Activated T-helper 1 cell treated with anti-CD3 and anti-CD28 coated beads, Interleukin-12 subunit alpha, Interleukin-12 subunit beta, Interleukin-2, Interleukin-4 antibody, amounts not matched to agents 30 ng/mL and 10 ng/mL and 1 ng/mL, durations not matched to agents 14 hours and 24 hours and 36 hours (primary cell): ENCODE measurements around the gene FLYWCH1. TPM values are rescaled to one million over a fixed set of nuclear protein-coding genes. Genes with fewer than 3 reads are reported as not detected.
A peak's percentile ranks its signal among the peaks of the same experiment; 100 is the strongest.

ENCODE experiments used
- DNase-seq: peaks from one replicate; pipeline ENCODE4 v3.0.0; 2021; ENCODE audit warnings: low spot score
- H3K27ac Mint-ChIP-seq: one replicate; pipeline ENCODE4 v1.8.0; 2021; ENCODE audit warnings: mild to moderate bottlenecking, mixed read lengths
- H3K27me3 Mint-ChIP-seq: one replicate; pipeline ENCODE4 v1.8.0; 2022; ENCODE audit warnings: mild to moderate bottlenecking, moderate library complexity, mixed read lengths; ENCODE audit not compliant: insufficient read depth
- H3K36me3 Mint-ChIP-seq: one replicate; pipeline ENCODE4 v1.8.0; 2021; ENCODE audit warnings: low read depth, mixed read lengths
- H3K4me1 Mint-ChIP-seq: one replicate; pipeline ENCODE4 v1.8.0; 2021; ENCODE audit warnings: low read depth, mixed read lengths
- H3K4me3 Mint-ChIP-seq: one replicate; pipeline ENCODE4 v1.8.0; 2021; ENCODE audit warnings: mild to moderate bottlenecking, moderate library complexity, mixed read lengths
- H3K9me3 Mint-ChIP-seq: one replicate; pipeline ENCODE4 v1.8.0; 2021; ENCODE audit warnings: mixed read lengths
- intact Hi-C: fragments of 100-400 bp; cut with micrococcal nuclease; formaldehyde crosslinking; loops from one replicate; pipeline ENCODE4 v1.15.1; 2024
- total RNA-seq: library from RNA; stranded (reverse); gene quantifications from 2 replicates; pipeline ENCODE4 v1.2.3, GENCODE V29; 2022

The FLYWCH1 gene
- total RNA-seq, 1 donor from 2014 or later = 61.1 TPM

GRCh38 chr16:2971985-2972784, 60.5 kb downstream of the FLYWCH1 start:
- peaks cover 11% of the 10 kb centered on the region for H3K36me3 Mint-ChIP-seq
- no peak for DNase-seq
- no peaks in the 10 kb centered on the region for H3K9me3 Mint-ChIP-seq
- H3K27me3 Mint-ChIP-seq = peaks cover 6% of the 10 kb centered on the region
- H3K27ac Mint-ChIP-seq = no peak overlapping the region
- peaks cover 17% of the 10 kb centered on the region for H3K4me1 Mint-ChIP-seq
- H3K4me3 Mint-ChIP-seq = peak overlapping the region; percentile 11
- intact Hi-C loops = no loop called here

GRCh38 chr16:2973093-2973492, 61.4 kb downstream of the FLYWCH1 start:
- no peak for DNase-seq
- H3K36me3 Mint-ChIP-seq = peaks cover 11% of the 10 kb centered on the region
- H3K27ac Mint-ChIP-seq = no peak overlapping the region
- H3K27me3 Mint-ChIP-seq = peaks cover 5% of the 10 kb centered on the region
- intact Hi-C loops = no loop called here
- H3K9me3 Mint-ChIP-seq = no peaks in the 10 kb centered on the region
- H3K4me3 Mint-ChIP-seq = no peak overlapping the region
- peaks cover 16% of the 10 kb centered on the region for H3K4me1 Mint-ChIP-seq

- intact Hi-C loops = no loop called here
- Mint-ChIP-seq H3K27ac (no peak overlapping the region), H3K4me3 (no peak overlapping the region), H3K36me3 (peaks cover 11% of the 10 kb centered on the region), H3K27me3 (no peaks in the 10 kb centered on the region), H3K4me1 (peaks cover 10% of the 10 kb centered on the region), H3K9me3 (no peaks in the 10 kb centered on the region)
- DNase-seq = no peak
These were observed 62.0 kb downstream of the FLYWCH1 start for GRCh38 chr16:2973605-2974318.

GRCh38 chr16:2974319-2975056, 62.8 kb downstream of the FLYWCH1 start:
- no peak overlapping the region for H3K27ac Mint-ChIP-seq
- H3K27me3 Mint-ChIP-seq = no peaks in the 10 kb centered on the region
- no peak for DNase-seq
- H3K4me3 Mint-ChIP-seq = no peak overlapping the region
- intact Hi-C loops = no loop called here
- peaks cover 11% of the 10 kb centered on the region for H3K36me3 Mint-ChIP-seq
- H3K9me3 Mint-ChIP-seq = no peaks in the 10 kb centered on the region
- H3K4me1 Mint-ChIP-seq = peaks cover 9% of the 10 kb centered on the region

GRCh38 chr16:2975161-2975795, 63.5 kb downstream of the FLYWCH1 start:
- no peaks in the 10 kb centered on the region for H3K9me3 Mint-ChIP-seq
- H3K4me3 Mint-ChIP-seq = no peak overlapping the region
- intact Hi-C loops = no loop called here
- H3K27ac Mint-ChIP-seq = no peak overlapping the region
- peaks cover 9% of the 10 kb centered on the region for H3K4me1 Mint-ChIP-seq
- no peak for DNase-seq
- no peaks in the 10 kb centered on the region for H3K27me3 Mint-ChIP-seq
- peaks cover 11% of the 10 kb centered on the region for H3K36me3 Mint-ChIP-seq

- Mint-ChIP-seq H3K4me3 (no peak overlapping the region), H3K27me3 (no peaks in the 10 kb centered on the region), H3K9me3 (no peaks in the 10 kb centered on the region), H3K4me1 (peaks cover under 1% of the 10 kb centered on the region), H3K36me3 (peaks cover 11% of the 10 kb centered on the region), H3K27ac (no peak overlapping the region)
- DNase-seq = no peak
- intact Hi-C loops = no loop called here
These were observed 64.5 kb downstream of the FLYWCH1 start for GRCh38 chr16:2976201-2976600.

- no peak overlapping the region for H3K27ac Mint-ChIP-seq
- peaks cover 11% of the 10 kb centered on the region for H3K36me3 Mint-ChIP-seq
- no peak overlapping the region for H3K4me3 Mint-ChIP-seq
- no peak for DNase-seq
- no peaks in the 10 kb centered on the region for H3K9me3 Mint-ChIP-seq
- H3K4me1 Mint-ChIP-seq = peaks cover under 1% of the 10 kb centered on the region
- intact Hi-C loops = no loop called here
- no peaks in the 10 kb centered on the region for H3K27me3 Mint-ChIP-seq
These were observed 64.9 kb downstream of the FLYWCH1 start for GRCh38 chr16:2976673-2977072.

- no peak overlapping the region for H3K4me3 Mint-ChIP-seq
- intact Hi-C loops = no loop called here
- peaks cover 4% of the 10 kb centered on the region for H3K4me1 Mint-ChIP-seq
- peaks cover 7% of the 10 kb centered on the region for H3K36me3 Mint-ChIP-seq
- no peak for DNase-seq
- H3K27ac Mint-ChIP-seq = no peak overlapping the region
- no peaks in the 10 kb centered on the region for H3K9me3 Mint-ChIP-seq
- peaks cover 2% of the 10 kb centered on the region for H3K27me3 Mint-ChIP-seq
These were observed 65.7 kb downstream of the FLYWCH1 start for GRCh38 chr16:2977440-2977839.

GRCh38 chr16:2979669-2980226, 68.0 kb downstream of the FLYWCH1 start:
- peaks cover 4% of the 10 kb centered on the region for H3K4me1 Mint-ChIP-seq
- peak overlapping the region; percentile 87 for H3K27ac Mint-ChIP-seq
- H3K36me3 Mint-ChIP-seq = no peaks in the 10 kb centered on the region
- no peaks in the 10 kb centered on the region for H3K9me3 Mint-ChIP-seq
- H3K4me3 Mint-ChIP-seq = peak overlapping the region; percentile 91
- intact Hi-C loops = loop anchor here (1.0 kb wide), 1 partner anchor 25 kb away; no protein-coding TSS in a partner anchor
- DNase-seq = peak; percentile 30
- peaks cover 4% of the 10 kb centered on the region for H3K27me3 Mint-ChIP-seq

GRCh38 chr16:2980227-2981176, 68.8 kb downstream of the FLYWCH1 start, which contains the start of gene PKMYT1:
Gene PKMYT1, minus strand, starts transcription at chr16:2980446. Its CDS starts 789 bp downstream, at chr16:2979657.
- Mint-ChIP-seq H3K27me3 (peaks cover 4% of the 10 kb centered on the region), H3K9me3 (no peaks in the 10 kb centered on the region), H3K27ac (peak within 1 kb of the TSS; percentile 87), H3K4me1 (peaks cover 4% of the 10 kb centered on the region), H3K36me3 (no peaks in the 10 kb centered on the region), H3K4me3 (peak within 1 kb of the TSS; percentile 91)
- DNase-seq = peak; percentile 97
- intact Hi-C loops = loop anchor here (1.0 kb wide), 1 partner anchor 24 kb away; no protein-coding TSS in a partner anchor

- Mint-ChIP-seq H3K36me3 (no peaks in the 10 kb centered on the region), H3K4me1 (peaks cover 4% of the 10 kb centered on the region), H3K27ac (peak overlapping the region; percentile 81), H3K27me3 (peaks cover 5% of the 10 kb centered on the region), H3K9me3 (no peaks in the 10 kb centered on the region), H3K4me3 (peak overlapping the region; percentile 80)
- intact Hi-C loops = no loop called here
- DNase-seq = no peak
These were observed 69.6 kb downstream of the FLYWCH1 start for GRCh38 chr16:2981177-2981898.
